Mucosa of descending colon (tissue), 3 donors: ENCODE measurements around the gene CCS. TPM values are rescaled to one million over a fixed set of nuclear protein-coding genes. Genes with fewer than 3 reads are reported as not detected.

ENCODE experiments used
- ATAC-seq: fragments of 200-7000 bp; cut with Tn5 transposase; one replicate; pipeline ENCODE4 v1.9.1; 2020; ENCODE audit warnings: mild to moderate bottlenecking, moderate library complexity
- DNase-seq, 3 donors: peaks; one replicate each; pipeline ENCODE4 v3.0.0-alpha.2; 2020
- H3K36me3 ChIP-seq: fragments of 200-600 bp; one replicate; pipeline ENCODE4 v1.8.0; 2021; ENCODE audit warnings: low read depth, mild to moderate bottlenecking
- H3K4me1 ChIP-seq: fragments of 200-600 bp; one replicate; pipeline ENCODE4 v1.8.0; 2021; ENCODE audit warnings: low read depth, mild to moderate bottlenecking
- H3K4me3 ChIP-seq: fragments of 200-600 bp; one replicate; pipeline ENCODE4 v1.8.0; 2021; ENCODE audit warnings: mild to moderate bottlenecking
- H3K9me3 ChIP-seq: fragments of 200-600 bp; one replicate; pipeline ENCODE4 v1.8.0; 2021; ENCODE audit warnings: mild to moderate bottlenecking
- intact Hi-C, 2 donors: fragments of 100-400 bp; cut with DNase I in 1 of 2; cut with micrococcal nuclease in 1 of 2; formaldehyde crosslinking; loops; one replicate each; pipeline versions ENCODE4 v1.11.0 to v1.11.1; 2022; cut with DNase I, micrococcal nuclease
- total RNA-seq, 3 donors: library from RNA; stranded (reverse); fragmentation: NEBNext Ultra II Directional in 2 of 3; extraction: Animal tissue kit (Norgen Biotek cat#: 25700) in 2 of 3; gene quantifications; one replicate each; pipeline versions ENCODE4 v1.2.1 to v1.2.4, GENCODE V29; 2021 to 2023
- TF ChIP-seq, protein P1 (sequence below): fragments of 200-600 bp; IDR thresholded peaks from one replicate; pipeline ENCODE4 v1.8.0; 2022; ENCODE audit warnings: antibody characterized with exemption, mild to moderate bottlenecking
- donor health status: DM: no; HTN: no; CAD: no; lungs with moderate emphysema.
- donor health status: DM: no; HTN: no; CAD: no.
- donor health status: DM: no; HTN: yes; CAD: no.

CCS gene
- total RNA-seq, 3 donors from 2014 or later: 34.9 to 50.7 (median 42.2) TPM

DNA sequence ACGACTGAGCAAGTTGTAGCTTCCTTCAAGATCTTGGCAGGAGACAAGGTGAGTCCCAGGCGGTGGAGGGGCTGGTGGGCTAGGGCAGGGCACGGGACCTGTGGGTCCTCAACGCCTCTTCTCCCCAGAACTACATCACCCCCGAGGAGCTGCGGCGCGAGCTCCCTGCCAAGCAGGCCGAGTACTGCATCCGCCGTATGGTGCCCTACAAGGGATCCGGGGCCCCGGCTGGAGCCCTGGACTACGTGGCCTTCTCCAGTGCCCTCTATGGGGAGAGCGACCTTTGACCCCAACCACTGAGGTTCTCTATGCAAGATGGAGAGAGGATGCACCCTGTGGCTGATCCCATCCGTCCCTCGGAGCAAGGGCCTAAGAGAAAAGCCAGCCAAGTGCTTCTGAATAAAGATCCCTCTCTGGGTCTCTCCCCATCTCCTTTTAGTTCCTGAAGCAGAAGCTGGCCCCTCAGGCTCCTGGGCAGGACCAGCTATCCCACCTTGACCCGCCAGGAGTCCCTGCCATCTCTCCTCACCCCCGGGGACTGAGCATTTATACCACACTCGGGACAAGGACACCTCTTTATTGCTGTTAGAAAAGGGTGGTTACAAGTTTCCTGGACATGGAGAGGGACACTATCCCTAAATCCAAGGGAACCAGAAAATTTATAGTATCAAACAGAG lies 29.9 kb upstream of the CCS start:
- no peak overlapping the region for H3K4me3 ChIP-seq
- TF ChIP-seq, protein P1, sequence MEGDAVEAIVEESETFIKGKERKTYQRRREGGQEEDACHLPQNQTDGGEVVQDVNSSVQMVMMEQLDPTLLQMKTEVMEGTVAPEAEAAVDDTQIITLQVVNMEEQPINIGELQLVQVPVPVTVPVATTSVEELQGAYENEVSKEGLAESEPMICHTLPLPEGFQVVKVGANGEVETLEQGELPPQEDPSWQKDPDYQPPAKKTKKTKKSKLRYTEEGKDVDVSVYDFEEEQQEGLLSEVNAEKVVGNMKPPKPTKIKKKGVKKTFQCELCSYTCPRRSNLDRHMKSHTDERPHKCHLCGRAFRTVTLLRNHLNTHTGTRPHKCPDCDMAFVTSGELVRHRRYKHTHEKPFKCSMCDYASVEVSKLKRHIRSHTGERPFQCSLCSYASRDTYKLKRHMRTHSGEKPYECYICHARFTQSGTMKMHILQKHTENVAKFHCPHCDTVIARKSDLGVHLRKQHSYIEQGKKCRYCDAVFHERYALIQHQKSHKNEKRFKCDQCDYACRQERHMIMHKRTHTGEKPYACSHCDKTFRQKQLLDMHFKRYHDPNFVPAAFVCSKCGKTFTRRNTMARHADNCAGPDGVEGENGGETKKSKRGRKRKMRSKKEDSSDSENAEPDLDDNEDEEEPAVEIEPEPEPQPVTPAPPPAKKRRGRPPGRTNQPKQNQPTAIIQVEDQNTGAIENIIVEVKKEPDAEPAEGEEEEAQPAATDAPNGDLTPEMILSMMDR: no peak
- no peaks in the 10 kb centered on the region for H3K36me3 ChIP-seq
- intact Hi-C loops: no loop called here
- ATAC-seq (no peak), DNase-seq (no peak)
- no peaks in the 10 kb centered on the region for H3K4me1 ChIP-seq
- no peaks in the 10 kb centered on the region for H3K9me3 ChIP-seq

DNA sequence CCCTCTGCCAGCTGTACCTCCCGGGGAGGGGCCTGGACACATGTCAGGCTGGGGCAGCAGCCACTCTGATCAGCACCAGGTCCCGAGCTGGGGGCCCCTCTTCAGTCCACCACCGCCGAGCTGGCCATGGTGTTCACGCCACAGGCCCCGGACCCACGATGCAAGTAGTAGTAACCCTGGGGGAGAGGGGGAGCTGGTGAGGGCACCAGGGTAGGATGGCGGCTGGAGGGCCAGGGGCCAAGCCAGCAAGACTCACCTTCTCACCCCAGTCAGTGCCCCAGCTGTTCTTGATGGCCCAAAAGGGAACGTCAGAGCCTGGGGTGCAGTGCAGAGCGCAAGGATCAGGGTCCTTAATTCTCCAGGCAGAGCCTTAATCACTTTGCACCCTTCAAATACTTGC lies 29.2 kb upstream of the CCS start:
- no peaks in the 10 kb centered on the region for H3K9me3 ChIP-seq
- DNase-seq: no peak
- H3K36me3 ChIP-seq: no peaks in the 10 kb centered on the region
- no peak for ATAC-seq
- no peak overlapping the region for H3K4me3 ChIP-seq
- intact Hi-C loops: no loop called here
- H3K4me1 ChIP-seq: peaks cover 4% of the 10 kb centered on the region
- TF ChIP-seq, protein P1: no peak

DNA sequence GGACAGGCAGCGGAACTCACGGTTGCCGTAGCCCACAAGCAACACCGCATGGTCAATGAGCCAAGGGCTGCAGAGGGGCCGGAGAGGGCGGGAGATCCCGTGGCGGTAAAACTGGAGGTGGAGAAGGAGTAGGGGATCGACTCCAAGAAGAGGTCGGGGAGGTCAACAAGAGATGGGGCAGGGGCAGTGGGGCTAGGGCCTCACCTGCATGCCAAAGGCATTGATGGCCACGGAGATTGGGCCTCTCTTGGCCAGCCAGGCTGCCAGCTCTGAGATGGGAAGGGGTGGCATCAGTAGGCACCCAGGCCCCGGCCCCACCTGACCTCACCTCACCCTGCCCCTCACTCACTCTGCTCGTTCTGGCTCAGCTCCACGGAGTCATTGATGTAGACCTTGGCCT lies 28.4 kb upstream of the CCS start:
- intact Hi-C loops: no loop called here
- H3K36me3 ChIP-seq: no peaks in the 10 kb centered on the region
- peaks cover 4% of the 10 kb centered on the region for H3K4me1 ChIP-seq
- ATAC-seq (no peak), DNase-seq (no peak)
- H3K9me3 ChIP-seq: no peaks in the 10 kb centered on the region
- TF ChIP-seq, protein P1: no peak
- no peak overlapping the region for H3K4me3 ChIP-seq

DNA sequence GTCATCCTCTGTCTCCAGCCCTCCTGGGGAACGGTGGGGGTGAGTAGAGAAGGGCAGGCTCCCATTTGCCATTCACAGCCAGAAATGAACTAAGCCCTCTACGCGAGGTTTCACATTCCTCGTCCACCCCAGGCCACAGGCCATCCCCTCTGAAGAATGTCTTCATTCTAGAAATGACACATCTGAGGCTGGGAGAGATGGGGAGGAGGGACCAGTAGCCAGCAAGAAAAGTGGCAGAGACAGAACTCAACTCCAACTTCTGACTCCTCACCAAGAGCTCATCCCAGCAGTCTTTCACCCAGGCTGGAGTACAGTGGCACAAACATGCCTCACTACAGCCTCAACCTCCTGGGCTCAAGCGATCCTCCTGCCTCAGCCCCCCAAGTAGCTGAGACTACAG lies 28.0 kb upstream of the CCS start:
- ATAC-seq: no peak
- Histone ChIP-seq H3K36me3 (no peaks in the 10 kb centered on the region), H3K9me3 (no peaks in the 10 kb centered on the region), H3K4me3 (no peak overlapping the region), H3K4me1 (peaks cover 4% of the 10 kb centered on the region)
- TF ChIP-seq, protein P1: no peak
- intact Hi-C loops: no loop called here
- no peak for DNase-seq

DNA sequence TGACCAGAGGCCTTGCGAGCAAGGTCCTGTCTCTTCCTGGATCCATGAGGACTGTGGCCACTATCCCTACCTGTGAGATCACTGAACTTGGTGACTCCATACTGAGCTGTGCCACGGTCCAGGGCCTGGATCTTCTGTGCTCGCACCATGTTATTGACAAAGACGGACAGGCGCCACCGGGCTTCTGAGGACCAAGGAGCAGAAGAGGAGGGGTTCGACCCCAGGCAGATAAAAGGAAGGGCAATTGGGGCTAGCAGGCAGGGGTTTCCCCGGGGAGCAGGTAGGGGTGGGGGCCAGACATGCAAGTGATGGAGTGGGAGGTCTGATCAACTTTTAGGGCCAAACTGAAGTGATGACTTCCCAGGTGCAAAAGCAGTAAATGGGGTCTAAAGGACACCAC lies 26.8 kb upstream of the CCS start:
- intact Hi-C loops: no loop called here
- no peak for DNase-seq
- ATAC-seq: no peak

More for the DNA sequence above, 26.8 kb upstream of the CCS start:
- H3K4me1 ChIP-seq: peaks cover 4% of the 10 kb centered on the region
- H3K9me3 ChIP-seq: no peaks in the 10 kb centered on the region
- TF ChIP-seq, protein P1: no peak
- H3K36me3 ChIP-seq: no peaks in the 10 kb centered on the region
- no peak overlapping the region for H3K4me3 ChIP-seq
